Cardiac muscle cell (in vitro differentiated cells and primary cell): ENCODE results near the gene PCDH15. TPM values are rescaled to one million over a fixed set of nuclear protein-coding genes. Genes with fewer than 3 reads are reported as not detected.

Experiments
- DNase-seq, 2 donors: peaks; one replicate each; pipeline versions ENCODE4 v3.0.0 to v3.0.0-alpha.2; 2010 to 2017; ENCODE audit warnings: low read depth in 1 of 2, low spot score in 1 of 2
- H3K27ac ChIP-seq: fragments of 200-600 bp; sonication (generic); 2 replicates; pipeline ENCODE4 v1.5.1; 2016
- H3K27me3 ChIP-seq: fragments of 200-600 bp; sonication (generic); 2 replicates; pipeline ENCODE4 v1.6.0; 2016; ENCODE audit warnings: control low read depth
- H3K36me3 ChIP-seq: fragments of 200-600 bp; sonication (generic); 2 replicates; pipeline ENCODE4 v1.5.1; 2016; ENCODE audit warnings: control low read depth
- H3K4me1 ChIP-seq: fragments of 200-600 bp; sonication (generic); 2 replicates; pipeline ENCODE4 v1.8.1; 2017; ENCODE audit warnings: low read depth, mild to moderate bottlenecking, mixed run types
- H3K4me3 ChIP-seq: fragments of 200-600 bp; sonication (generic); 2 replicates; pipeline ENCODE4 v1.5.1; 2016; ENCODE audit warnings: mild to moderate bottlenecking
- H3K9me3 ChIP-seq: fragments of 200-600 bp; sonication (generic); 2 replicates; pipeline ENCODE4 v1.5.1; 2017; ENCODE audit warnings: low read depth, mild to moderate bottlenecking, control low read depth
- polyA plus RNA-seq: library from polyadenylated mRNA; unstranded; fragments of >200 nt; fragmentation: Nextera tagmentation; extraction: Ambion mirVana; gene quantifications from 2 replicates; pipeline ENCODE4 v1.2.1, GENCODE V29; 2016
- total RNA-seq: library from RNA; depleted of rRNA; stranded (reverse); fragments of >200 nt; gene quantifications from 2 replicates; pipeline ENCODE4 v1.2.3, GENCODE V29; 2016
- TF ChIP-seq, protein P1 (sequence below): IDR thresholded peaks from 2 replicates; pipeline ENCODE4 v1.5.1; 2012; ENCODE audit warnings: low read depth, mild to moderate bottlenecking, low read length

PCDH15 gene
- 0.30 TPM in 1 of 2 replicates, not detected in the other for total RNA-seq
- 0.49 TPM in 1 of 2 replicates, not detected in the other for polyA plus RNA-seq

DNA sequence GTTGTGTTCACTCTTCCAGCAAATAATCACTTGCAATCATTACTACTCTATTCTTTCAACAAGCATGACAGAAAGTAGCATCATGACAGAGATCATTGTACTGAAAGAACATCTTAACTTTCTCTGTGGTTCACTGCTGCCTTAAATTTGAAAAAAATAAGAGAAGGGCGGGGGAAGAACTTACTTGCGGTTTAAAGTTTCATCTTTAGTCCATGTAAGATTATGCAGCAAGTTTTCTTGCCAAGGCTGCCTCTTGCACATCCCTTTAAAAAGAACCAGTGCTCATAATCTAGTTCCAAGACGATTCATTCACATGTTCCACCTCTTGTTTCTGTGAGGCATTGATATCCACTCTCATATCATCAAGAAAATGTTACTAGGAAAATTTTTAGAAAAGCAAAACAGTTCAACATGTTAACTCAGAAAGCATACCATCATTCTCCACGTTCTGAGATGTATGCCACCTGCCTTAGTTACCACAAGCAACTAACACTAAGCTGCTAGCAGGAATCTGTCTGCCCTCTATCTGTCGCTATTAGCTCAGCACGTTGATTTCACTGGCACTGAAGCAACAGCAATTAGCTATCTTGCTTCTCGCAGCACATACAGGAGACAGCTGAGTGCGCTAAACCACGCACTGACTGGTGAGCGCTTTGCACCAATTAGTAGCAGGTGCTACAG lies at the start of gene PCDH15:
Gene PCDH15 (minus strand): TSS at position 491 of the 681 bp plus-strand sequence. CDS start 136,969 bp downstream, outside the sequence.
- Histone ChIP-seq H3K36me3 (no peaks in the 10 kb centered on the region), H3K4me3 (no peak within 1 kb of the TSS), H3K27me3 (peaks cover 8% of the 10 kb centered on the region), H3K4me1 (no peaks in the 10 kb centered on the region), H3K27ac (no peak within 1 kb of the TSS), H3K9me3 (no peaks in the 10 kb centered on the region)
- TF ChIP-seq, protein P1, sequence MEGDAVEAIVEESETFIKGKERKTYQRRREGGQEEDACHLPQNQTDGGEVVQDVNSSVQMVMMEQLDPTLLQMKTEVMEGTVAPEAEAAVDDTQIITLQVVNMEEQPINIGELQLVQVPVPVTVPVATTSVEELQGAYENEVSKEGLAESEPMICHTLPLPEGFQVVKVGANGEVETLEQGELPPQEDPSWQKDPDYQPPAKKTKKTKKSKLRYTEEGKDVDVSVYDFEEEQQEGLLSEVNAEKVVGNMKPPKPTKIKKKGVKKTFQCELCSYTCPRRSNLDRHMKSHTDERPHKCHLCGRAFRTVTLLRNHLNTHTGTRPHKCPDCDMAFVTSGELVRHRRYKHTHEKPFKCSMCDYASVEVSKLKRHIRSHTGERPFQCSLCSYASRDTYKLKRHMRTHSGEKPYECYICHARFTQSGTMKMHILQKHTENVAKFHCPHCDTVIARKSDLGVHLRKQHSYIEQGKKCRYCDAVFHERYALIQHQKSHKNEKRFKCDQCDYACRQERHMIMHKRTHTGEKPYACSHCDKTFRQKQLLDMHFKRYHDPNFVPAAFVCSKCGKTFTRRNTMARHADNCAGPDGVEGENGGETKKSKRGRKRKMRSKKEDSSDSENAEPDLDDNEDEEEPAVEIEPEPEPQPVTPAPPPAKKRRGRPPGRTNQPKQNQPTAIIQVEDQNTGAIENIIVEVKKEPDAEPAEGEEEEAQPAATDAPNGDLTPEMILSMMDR: peak; percentile 8
- DNase-seq: peak; percentile 24 to 72

DNA sequence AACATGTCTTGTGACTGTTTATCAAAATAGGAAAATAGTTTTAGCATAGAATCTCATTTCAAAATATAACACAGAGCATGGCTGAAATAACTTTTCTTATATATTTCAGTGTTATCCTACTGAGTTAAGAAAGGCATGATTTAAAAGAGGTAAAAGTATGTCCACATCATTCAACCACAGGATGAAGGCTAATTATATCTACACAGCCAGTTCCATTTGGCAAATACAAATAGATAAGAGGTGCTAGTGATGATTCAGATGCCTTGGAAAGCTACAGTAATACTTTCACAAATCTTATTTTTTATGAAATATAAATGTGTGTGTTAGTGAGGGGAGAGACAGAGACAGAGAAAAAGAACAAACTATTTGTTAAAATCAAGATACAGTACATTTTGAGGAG lies 42.9 kb upstream of the PCDH15 start:
- Histone ChIP-seq H3K4me3 (no peak overlapping the region), H3K9me3 (no peaks in the 10 kb centered on the region), H3K4me1 (no peaks in the 10 kb centered on the region), H3K36me3 (no peaks in the 10 kb centered on the region), H3K27me3 (no peaks in the 10 kb centered on the region), H3K27ac (no peak overlapping the region)
- TF ChIP-seq, protein P1: no peak
- DNase-seq: no peak

DNA sequence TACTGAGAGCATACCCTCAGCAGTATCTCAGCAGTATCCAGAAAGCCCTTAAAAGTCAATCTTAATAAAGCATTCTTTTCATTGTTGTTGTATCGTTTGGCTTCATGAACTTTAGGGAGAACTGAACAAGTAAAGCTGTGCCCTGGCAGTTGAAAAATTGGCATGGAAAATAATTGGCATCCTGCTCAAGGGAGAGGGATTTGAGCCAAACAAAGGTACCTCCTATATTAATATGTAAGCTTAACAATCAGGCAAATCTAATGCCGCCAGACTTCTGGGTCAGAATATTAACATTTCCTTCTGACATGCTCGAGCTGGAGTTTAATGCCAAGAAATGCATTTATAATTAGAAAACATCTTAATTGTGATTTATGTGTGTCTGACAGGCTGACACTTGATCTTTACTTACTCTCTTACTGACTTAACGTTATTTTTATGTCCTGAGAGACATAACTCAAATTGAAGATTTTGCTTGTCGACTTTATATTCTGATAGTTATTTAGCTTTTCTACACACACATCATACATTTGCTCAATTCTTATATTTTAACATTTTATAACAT lies 42.1 kb upstream of the PCDH15 start:
- TF ChIP-seq, protein P1: no peak
- no peaks in the 10 kb centered on the region for H3K27me3 ChIP-seq
- H3K9me3 ChIP-seq: no peaks in the 10 kb centered on the region
- H3K36me3 ChIP-seq: no peaks in the 10 kb centered on the region
- DNase-seq: no peak
- no peaks in the 10 kb centered on the region for H3K4me1 ChIP-seq
- H3K4me3 ChIP-seq: no peak overlapping the region
- H3K27ac ChIP-seq: no peak overlapping the region

- H3K4me1 ChIP-seq: no peaks in the 10 kb centered on the region
- no peak overlapping the region for H3K4me3 ChIP-seq
- H3K36me3 ChIP-seq: no peaks in the 10 kb centered on the region
- no peaks in the 10 kb centered on the region for H3K9me3 ChIP-seq
- no peak overlapping the region for H3K27ac ChIP-seq
- TF ChIP-seq, protein P1: no peak
- no peak for DNase-seq
- no peaks in the 10 kb centered on the region for H3K27me3 ChIP-seq
These were observed 36.4 kb upstream of the PCDH15 start for GRCh38 chr10:54837479-54837878.

- Histone ChIP-seq H3K27ac (no peak overlapping the region), H3K4me3 (no peak overlapping the region), H3K36me3 (no peaks in the 10 kb centered on the region), H3K4me1 (peaks cover 3% of the 10 kb centered on the region), H3K9me3 (no peaks in the 10 kb centered on the region), H3K27me3 (no peaks in the 10 kb centered on the region)
- TF ChIP-seq, protein P1: no peak
- DNase-seq: no peak
These were observed 32.0 kb upstream of the PCDH15 start for GRCh38 chr10:54833029-54833428.
